SK-N-SH (cell line): ENCODE data around the gene UTY. TPM values are rescaled to one million over a fixed set of nuclear protein-coding genes. Genes with fewer than 3 reads are reported as not detected.

Experiments
- CTCF ChIA-PET: fragments of 300-600, 350-600 bp; formaldehyde crosslinking; extraction: SDS; loops from one replicate; lab custom pipeline; 2021; lab: Yijun Ruan, JAX
- POLR2A ChIA-PET: fragments of 350-600 bp; sonication (Branson Sonifier 250); formaldehyde crosslinking; extraction: SDS; loops from one replicate; lab custom pipeline; 2020; ENCODE audit warnings: antibody characterized with exemption, inconsistent platforms; lab: Yijun Ruan, JAX
- DNase-seq: peaks from one replicate; pipeline ENCODE4 v3.0.0; 2012
- H2AFZ ChIP-seq: fragments of 200-600 bp; sonication (generic); 2 replicates; pipeline ENCODE4 v1.8.1; 2016; ENCODE audit warnings: antibody characterized with exemption, mild to moderate bottlenecking, low read depth
- H3F3A ChIP-seq: fragments of 200-600 bp; sonication (generic); replicated peaks from 2 replicates; pipeline ENCODE3; 2016; ENCODE audit warnings: antibody characterized with exemption, mild to moderate bottlenecking; ENCODE audit not compliant: insufficient read depth
- H3K27ac ChIP-seq, 2 experiments: fragments of 200-500 bp in 1 of 2; fragments of 200-600 bp in 1 of 2; sonication (Bioruptor generic) in 1 of 2; sonication (generic), shearing (Covaris generic) in 1 of 2; 2 replicates each; pipeline versions ENCODE4 v1.5.1 to v1.6.1; 2014 to 2016; ENCODE audit warnings: low read depth in 2 of 2, inconsistent platforms in 1 of 2, low read length in 1 of 2, mild to moderate bottlenecking in 1 of 2, mixed read lengths in 1 of 2
- H3K27me3 ChIP-seq: fragments of 200-600 bp; sonication (generic), shearing (Covaris generic); 2 replicates; pipeline ENCODE4 v1.6.1; 2016; ENCODE audit warnings: mixed run types; ENCODE audit not compliant: insufficient read depth
- H3K36me3 ChIP-seq, 2 experiments: fragments of 200-500 bp in 1 of 2; fragments of 200-600 bp in 1 of 2; sonication (Bioruptor generic) in 1 of 2; sonication (generic) in 1 of 2; replicated peaks in 1 of 2; 2 replicates each; pipeline versions ENCODE3 to v1.5.1; 2014 to 2016; ENCODE audit warnings: low read length in 1 of 2, mild to moderate bottlenecking in 1 of 2; ENCODE audit not compliant: insufficient read depth in 2 of 2, control insufficient read depth in 1 of 2
- H3K4me1 ChIP-seq, 2 experiments: fragments of 200-500 bp in 1 of 2; fragments of 200-600 bp in 1 of 2; sonication (Bioruptor generic) in 1 of 2; sonication (generic), shearing (Covaris generic) in 1 of 2; 2 replicates each; pipeline versions ENCODE4 v1.5.1 to v1.6.1; 2014 to 2016; ENCODE audit warnings: low read depth in 1 of 2, low read length in 1 of 2, mixed run types in 1 of 2; ENCODE audit not compliant: insufficient read depth in 2 of 2, control insufficient read depth in 1 of 2
- H3K4me2 ChIP-seq: fragments of 200-600 bp; sonication (generic), shearing (Covaris generic); 2 replicates; pipeline ENCODE4 v1.6.1; 2017; ENCODE audit warnings: mixed run types
- H3K4me3 ChIP-seq, 2 experiments: fragments of 200-500 bp in 1 of 2; fragments of 200-600 bp in 1 of 2; sonication (Bioruptor generic) in 1 of 2; sonication (generic), shearing (Covaris generic) in 1 of 2; 2 replicates each; pipeline versions ENCODE4 v1.5.1 to v1.8.1; 2014 to 2016; ENCODE audit warnings: low read depth in 2 of 2, inconsistent platforms in 1 of 2, low read length in 1 of 2, mild to moderate bottlenecking in 1 of 2, mixed read lengths in 1 of 2, moderate library complexity in 1 of 2
- H3K79me2 ChIP-seq: fragments of 200-600 bp; sonication (generic); 2 replicates; pipeline ENCODE4 v1.8.1; 2017; ENCODE audit warnings: mild to moderate bottlenecking; ENCODE audit not compliant: insufficient read depth
- H3K9ac ChIP-seq: fragments of 200-600 bp; sonication (generic); 2 replicates; pipeline ENCODE4 v1.6.1; 2017; ENCODE audit warnings: mixed run types
- H3K9me2 ChIP-seq: fragments of 200-600 bp; sonication (generic); 2 replicates; pipeline ENCODE4 v1.6.1; 2017; ENCODE audit warnings: mixed run types
- H3K9me3 ChIP-seq: fragments of 200-600 bp; sonication (generic); 2 replicates; pipeline ENCODE4 v1.6.1; 2017; ENCODE audit warnings: mixed run types, mild to moderate bottlenecking, moderate library complexity
- H4K20me1 ChIP-seq: fragments of 200-600 bp; sonication (generic); 2 replicates; pipeline ENCODE4 v1.6.1; 2017; ENCODE audit warnings: mild to moderate bottlenecking, mixed run types; ENCODE audit not compliant: insufficient read depth
- FOSL2 ChIP-seq: IDR thresholded peaks from 2 replicates; pipeline ENCODE4 v1.4.0; 2012; ENCODE audit warnings: low read depth, mild to moderate bottlenecking, moderate library complexity, borderline replicate concordance
- GATA2 ChIP-seq: sonication (generic); formaldehyde crosslinking; IDR thresholded peaks from 2 replicates; pipeline ENCODE4 v1.5.0; 2020; ENCODE audit warnings: mild to moderate bottlenecking, missing genetic modification reagents
- IRF3 ChIP-seq: fragments of 150-350 bp; IDR thresholded peaks from 2 replicates; pipeline ENCODE4 v1.6.1; 2016; ENCODE audit warnings: mild to moderate bottlenecking, low read depth, low read length
- JUND ChIP-seq: IDR thresholded peaks from 2 replicates; pipeline ENCODE4 v1.4.0; 2012
- MEF2A ChIP-seq: IDR thresholded peaks from 2 replicates; pipeline ENCODE4 v1.4.0; 2012; ENCODE audit warnings: low read depth, borderline replicate concordance
- NRF1 ChIP-seq: IDR thresholded peaks from 2 replicates; pipeline ENCODE4 v1.6.1; 2012; ENCODE audit warnings: low read depth, mild to moderate bottlenecking, low read length
- PBX3 ChIP-seq: IDR thresholded peaks from 2 replicates; pipeline ENCODE4; 2012
- RAD21 ChIP-seq: IDR thresholded peaks from 2 replicates; pipeline ENCODE4 v1.6.1; 2012; ENCODE audit warnings: mild to moderate bottlenecking, low read length
- RCOR1 ChIP-seq: fragments of 150-350 bp; IDR thresholded peaks from 2 replicates; pipeline ENCODE4 v1.6.1; 2017; ENCODE audit warnings: antibody characterized with exemption, low read length
- RFX5 ChIP-seq: IDR thresholded peaks from 2 replicates; pipeline ENCODE4 v1.6.1; 2012; ENCODE audit warnings: mild to moderate bottlenecking, improper control_type of control experiment, low read length
- RXRA ChIP-seq: IDR thresholded peaks from 2 replicates; pipeline ENCODE4 v1.4.0; 2012; ENCODE audit warnings: low read depth, mild to moderate bottlenecking, borderline replicate concordance
- SIN3A ChIP-seq: IDR thresholded peaks from 2 replicates; pipeline ENCODE4 v1.6.1; 2012; ENCODE audit warnings: low read depth, mild to moderate bottlenecking, low read length, moderate library complexity, borderline replicate concordance
- TAF1 ChIP-seq: IDR thresholded peaks from 2 replicates; pipeline ENCODE4 v1.6.1; 2012; ENCODE audit warnings: low read depth, mild to moderate bottlenecking, low read length, moderate library complexity, borderline replicate concordance
- TEAD4 ChIP-seq: IDR thresholded peaks from 2 replicates; pipeline ENCODE4 v1.4.0; 2012; ENCODE audit warnings: mild to moderate bottlenecking, borderline replicate concordance; ENCODE audit not compliant: insufficient read depth
- YY1 ChIP-seq: IDR thresholded peaks from 2 replicates; pipeline ENCODE4 v1.4.0; 2012; ENCODE audit warnings: low read depth, mild to moderate bottlenecking
- WGBS: methylation state at CpG from one replicate; pipeline ENCODE4 v1.1.6; 2017; ENCODE audit warnings: low lambda C conversion rate; 5-methylcytosine and 5-hydroxymethylcytosine counted together
- polyA plus RNA-seq, 3 experiments: library from polyadenylated mRNA; depleted of rRNA; stranded (reverse); fragments of >200 nt; gene quantifications; 2 replicates each; pipeline ENCODE4 v1.2.3, GENCODE V29; 2012

UTY gene
- polyA plus RNA-seq, 1 of the 3 experiments (the other 2 are of a cell fraction), result not detected

- TF ChIP-seq RAD21 (no peak), FOSL2 (no peak)
- Histone ChIP-seq H3K9ac (no peak overlapping the region), H4K20me1 (no peaks in the 10 kb centered on the region), H3K4me1 (no peaks in the 10 kb centered on the region), H3K9me2 (no peaks in the 10 kb centered on the region), H3K9me3 (no peaks in the 10 kb centered on the region), H3K27ac (no peak overlapping the region), H3K79me2 (no peaks in the 10 kb centered on the region), H3F3A (no peaks in the 10 kb centered on the region), H3K36me3 (no peaks in the 10 kb centered on the region), H2AFZ (no peak overlapping the region), H3K27me3 (no peaks in the 10 kb centered on the region), H3K4me2 (no peak overlapping the region), H3K4me3 (no peak overlapping the region)
- ChIA-PET POLR2A (no interaction called here), CTCF (no interaction called here)
- no CpG with 5 or more reads among the region's 1 CpG for WGBS
- DNase-seq, result no peak
These were observed 8.9 kb upstream of the UTY start for GRCh38 chrY:13488738-13489137.

- no peaks in the 10 kb centered on the region for H3K27me3 ChIP-seq
- no peaks in the 10 kb centered on the region for H4K20me1 ChIP-seq
- no CpG with 5 or more reads among the region's 34 CpGs for WGBS
- H3K36me3 ChIP-seq, result no peaks in the 10 kb centered on the region
- DNase-seq, result no peak
- H3K4me3 ChIP-seq, result no peak overlapping the region
- no peak overlapping the region for H2AFZ ChIP-seq
- H3K79me2 ChIP-seq, result no peaks in the 10 kb centered on the region
- no peak overlapping the region for H3K27ac ChIP-seq
- POLR2A ChIA-PET, result no interaction called here
- no peaks in the 10 kb centered on the region for H3K9me3 ChIP-seq
- H3K9me2 ChIP-seq, result no peaks in the 10 kb centered on the region
- H3K9ac ChIP-seq, result no peak overlapping the region
- no peak overlapping the region for H3K4me2 ChIP-seq
- CTCF ChIA-PET, result no interaction called here
- TF ChIP-seq MEF2A, result no peak
- no peak for TF ChIP-seq TAF1
- no peak for TF ChIP-seq SIN3A
- no peak for TF ChIP-seq JUND
- no peak for TF ChIP-seq TEAD4
- no peak for TF ChIP-seq RCOR1
- no peak for TF ChIP-seq RFX5
- no peak for TF ChIP-seq GATA2 (CRISPR knock-in tag)
- no peak for TF ChIP-seq RXRA
- no peak for TF ChIP-seq IRF3
- no peak for TF ChIP-seq PBX3
- TF ChIP-seq NRF1, result no peak
- TF ChIP-seq YY1, result no peak
- TF ChIP-seq, all 33 proteins: peak for 0
- Histone ChIP-seq H3K4me1 (no peaks in the 10 kb centered on the region), H3F3A (no peaks in the 10 kb centered on the region)
These were observed 617 bp downstream of the UTY start for GRCh38 chrY:13479121-13479711.
